SK-N-SH treated with all-trans-retinoic acid at 6 μM for 48 hours (cell line): ENCODE measurements around the gene SLC38A7.

Experiments
- BACH2 ChIP-seq: fragments of 250-450 bp; sonication (Bioruptor Pico); IDR thresholded peaks from 2 replicates; pipeline ENCODE4 v1.9.0; 2021; ENCODE audit warnings: mild to moderate bottlenecking, borderline replicate concordance
- CSDC2 ChIP-seq: fragments of 250-450 bp; sonication (Bioruptor Pico); IDR thresholded peaks from 2 replicates; pipeline ENCODE4 v1.5.0; 2020; ENCODE audit warnings: mild to moderate bottlenecking, moderate library complexity
- GLIS3 ChIP-seq: fragments of 250-450 bp; sonication (Bioruptor Pico); IDR thresholded peaks from 2 replicates; pipeline ENCODE4 v1.5.0; 2020; ENCODE audit warnings: mild to moderate bottlenecking, moderate library complexity
- ISL1 ChIP-seq: fragments of 250-450 bp; sonication (Bioruptor Pico); IDR thresholded peaks from 2 replicates; pipeline ENCODE4 v2.1.2; 2022; ENCODE audit warnings: mild to moderate bottlenecking, moderate library complexity
- PATZ1 ChIP-seq: fragments of 250-450 bp; sonication (Bioruptor Pico); IDR thresholded peaks from 2 replicates; pipeline ENCODE4 v1.8.0; 2020; ENCODE audit warnings: mild to moderate bottlenecking, moderate library complexity, borderline replicate concordance
- RARB ChIP-seq: fragments of 250-450 bp; sonication (Bioruptor Pico); IDR thresholded peaks from 2 replicates; pipeline ENCODE4 v1.8.0; 2021; ENCODE audit warnings: mild to moderate bottlenecking, moderate library complexity
- SNAI2 ChIP-seq: fragments of 250-450 bp; sonication (Bioruptor Pico); IDR thresholded peaks from 2 replicates; pipeline ENCODE4 v1.5.0; 2020; ENCODE audit warnings: mild to moderate bottlenecking, moderate library complexity
- TSHZ2 ChIP-seq: fragments of 250-450 bp; sonication (Bioruptor Pico); IDR thresholded peaks from 2 replicates; pipeline ENCODE4 v1.5.0; 2020; ENCODE audit warnings: mild to moderate bottlenecking, moderate library complexity
- ZC3H10 ChIP-seq: fragments of 250-450 bp; sonication (Bioruptor Pico); IDR thresholded peaks from 2 replicates; pipeline ENCODE4 v1.5.1; 2021; ENCODE audit warnings: mild to moderate bottlenecking, moderate library complexity
- ZFP3 ChIP-seq: fragments of 250-450 bp; sonication (Bioruptor Pico); IDR thresholded peaks from 2 replicates; pipeline ENCODE4 v1.5.0; 2020; ENCODE audit warnings: mild to moderate bottlenecking, moderate library complexity
- ZFP30 ChIP-seq: fragments of 450-650 bp; formaldehyde crosslinking; IDR thresholded peaks from 2 replicates; pipeline ENCODE4 v1.5.0; 2022; ENCODE audit warnings: mild to moderate bottlenecking, moderate library complexity

- no peak for TF ChIP-seq ZFP3 (CRISPR knock-in tag)
- no peak for TF ChIP-seq CSDC2 (CRISPR knock-in tag)
- TF ChIP-seq ZFP30 (CRISPR knock-in tag) = no peak
- TF ChIP-seq BACH2 (CRISPR knock-in tag) = no peak
- TF ChIP-seq ZC3H10 (CRISPR knock-in tag) = no peak
- no peak for TF ChIP-seq ISL1 (CRISPR knock-in tag)
- no peak for TF ChIP-seq TSHZ2 (CRISPR knock-in tag)
- TF ChIP-seq SNAI2 (CRISPR knock-in tag) = no peak
- TF ChIP-seq RARB (CRISPR knock-in tag) = no peak
- no peak for TF ChIP-seq GLIS3 (CRISPR knock-in tag)
- TF ChIP-seq PATZ1 (CRISPR knock-in tag) = no peak
Observed at GRCh38 chr16:58665200-58665599, 19.4 kb downstream of the SLC38A7 start.
